ENCODE data around the gene ABCA1. TPM values are rescaled to one million over a fixed set of nuclear protein-coding genes. Genes with fewer than 3 reads are reported as not detected.
A peak's percentile ranks its signal among the peaks of the same experiment; 100 is the strongest.

Gene ABCA1
- polyA plus RNA-seq, 1 donor (not counting 4 experiments of a cell fraction or from before 2014, with no cell fraction given) = 23.0 TPM

GRCh38 chr9:104879555-104880309 lies 48.2 kb downstream of the ABCA1 start:
- Histone ChIP-seq H3K4me1 (ENCODE audit: control insufficient read depth, extremely low read depth, insufficient read depth, low read length) (peaks cover 11% of the 10 kb centered on the region), H3K36me3 (ENCODE audit: control insufficient read depth in 2 of 2, extremely low read depth in 1 of 2, insufficient read depth in 2 of 2, low read length in 2 of 2) (peaks cover 6 to 18% of the 10 kb centered on the region in 2 experiments), H3K4me3 (ENCODE audit: control insufficient read depth in 2 of 3, extremely low read depth in 1 of 3, insufficient read depth in 2 of 3, low read depth in 1 of 3, low read length in 3 of 3) (peak overlapping the region in 1 of 3 experiments; percentile 9), H3K4me2 (ENCODE audit: control insufficient read depth, extremely low read depth, insufficient read depth, low read depth, low read length) (peak overlapping the region; percentile 49), H3K9me3 (ENCODE audit: control insufficient read depth, low read depth, low read length) (no peaks in the 10 kb centered on the region), H3K9me1 (ENCODE audit: control insufficient read depth, extremely low read depth, insufficient read depth, low read length) (no peaks in the 10 kb centered on the region), H3K27ac (ENCODE audit: control insufficient read depth, insufficient read depth, low read length) (peak overlapping the region; percentile 53), H4K20me1 (ENCODE audit: control insufficient read depth, extremely low read depth, insufficient read depth, low read length) (no peaks in the 10 kb centered on the region), H2AFZ (ENCODE audit: control insufficient read depth, low read length) (no peak overlapping the region), H3K9ac (ENCODE audit: control insufficient read depth, extremely low read depth, insufficient read depth, low read length) (no peak overlapping the region), H3K79me2 (ENCODE audit: control insufficient read depth, insufficient read depth, low read length) (peaks cover 21% of the 10 kb centered on the region), H3K27me3 (ENCODE audit: control insufficient read depth, extremely low read depth, insufficient read depth, low read length) (no peaks in the 10 kb centered on the region)
- no peak for TF ChIP-seq EZH2 (IDR thresholded peaks at IDR 0.05; ENCODE audit: low read length)
- TF ChIP-seq CTCF (optimal IDR thresholded peaks at IDR 0.05 in 1 of 3, IDR thresholded peaks at IDR 0.05 in 1 of 3, conservative IDR thresholded peaks at IDR 0.05 in 1 of 3; ENCODE audit: extremely low read depth in 1 of 3, insufficient read depth in 2 of 3, low read length in 3 of 3) = no peak
- DNase-seq (ENCODE audit: low read depth, low spot score) (no peak), FAIRE-seq (peak; percentile 78)
- dilution Hi-C loops (cut with MboI; ENCODE audit: extremely low pct_ligation_motif_present, low sequenced_read_pairs) = no loop called here

- Histone ChIP-seq H2AFZ (ENCODE audit: control insufficient read depth, low read length) (no peak overlapping the region), H3K4me2 (ENCODE audit: control insufficient read depth, extremely low read depth, insufficient read depth, low read depth, low read length) (no peak overlapping the region), H3K27me3 (ENCODE audit: control insufficient read depth, extremely low read depth, insufficient read depth, low read length) (no peaks in the 10 kb centered on the region), H3K4me1 (ENCODE audit: control insufficient read depth, extremely low read depth, insufficient read depth, low read length) (peaks cover 37% of the 10 kb centered on the region), H3K79me2 (ENCODE audit: control insufficient read depth, insufficient read depth, low read length) (peaks cover 23% of the 10 kb centered on the region), H3K9me1 (ENCODE audit: control insufficient read depth, extremely low read depth, insufficient read depth, low read length) (no peaks in the 10 kb centered on the region), H3K4me3 (ENCODE audit: control insufficient read depth in 2 of 3, extremely low read depth in 1 of 3, insufficient read depth in 2 of 3, low read depth in 1 of 3, low read length in 3 of 3) (no peak overlapping the region), H3K27ac (ENCODE audit: control insufficient read depth, insufficient read depth, low read length) (no peak overlapping the region), H3K9me3 (ENCODE audit: control insufficient read depth, low read depth, low read length) (no peaks in the 10 kb centered on the region), H4K20me1 (ENCODE audit: control insufficient read depth, extremely low read depth, insufficient read depth, low read length) (no peaks in the 10 kb centered on the region), H3K9ac (ENCODE audit: control insufficient read depth, extremely low read depth, insufficient read depth, low read length) (no peak overlapping the region), H3K36me3 (ENCODE audit: control insufficient read depth in 2 of 2, extremely low read depth in 1 of 2, insufficient read depth in 2 of 2, low read length in 2 of 2) (peaks cover 0 to 17% of the 10 kb centered on the region in 2 experiments)
- FAIRE-seq = no peak
- no peak for TF ChIP-seq CTCF (optimal IDR thresholded peaks at IDR 0.05 in 1 of 3, IDR thresholded peaks at IDR 0.05 in 1 of 3, conservative IDR thresholded peaks at IDR 0.05 in 1 of 3; ENCODE audit: extremely low read depth in 1 of 3, insufficient read depth in 2 of 3, low read length in 3 of 3)
- no peak for TF ChIP-seq EZH2 (IDR thresholded peaks at IDR 0.05; ENCODE audit: low read length)
- DNase-seq (ENCODE audit: low read depth, low spot score) = no peak
- dilution Hi-C loops (cut with MboI; ENCODE audit: extremely low pct_ligation_motif_present, low sequenced_read_pairs) = no loop called here
Observed at GRCh38 chr9:104876587-104876986, 51.4 kb downstream of the ABCA1 start.

All from keratinocyte (primary cell).